Measurements from ENCODE around the gene C19orf53.

DNA sequence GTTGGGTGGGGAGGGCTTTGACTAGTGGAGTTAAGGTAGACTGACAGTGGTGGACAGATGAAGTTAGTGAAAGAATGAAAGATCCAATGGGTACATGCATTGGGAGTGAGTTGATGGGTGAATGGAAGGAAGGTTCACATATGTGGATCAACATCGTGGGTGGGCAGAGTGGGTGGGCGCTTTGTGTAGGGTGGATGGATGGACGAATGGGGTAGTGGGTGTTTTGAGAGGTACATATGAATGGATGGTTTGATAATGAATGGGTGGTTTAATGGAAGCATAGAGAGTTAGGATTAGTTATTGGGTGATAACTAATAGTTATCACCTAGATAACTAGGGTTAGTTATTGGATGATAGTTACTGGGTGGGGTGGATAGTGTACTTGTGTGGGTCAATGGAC lies 32.5 kb downstream of the C19orf53 start:
- no peak for TF ChIP-seq CTCF (conservative IDR thresholded peaks at IDR 0.05)
- TF ChIP-seq ZFX (IDR thresholded peaks at IDR 0.05), result no peak

Data from C4-2B (cell line).